ENCODE measurements around the gene JMJD1C. TPM values are rescaled to one million over a fixed set of nuclear protein-coding genes. Genes with fewer than 3 reads are reported as not detected.

Gene JMJD1C
- total RNA-seq, 6 experiments from 2014 or later = 29.0 to 36.7 (median 32.8) TPM

GRCh38 chr10:63331586-63331985 lies 134.2 kb downstream of the JMJD1C start:
- Mint-ChIP-seq H3K4me1 (ENCODE audit: low read depth) (peaks cover 13% of the 10 kb centered on the region), H3K9me3 (no peaks in the 10 kb centered on the region), H3K27ac (peak overlapping the region; percentile 11; the same call in 1 of the 2 replicates), H3K4me3 (no peak overlapping the region), H3K27me3 (ENCODE audit: insufficient read depth) (no peaks in the 10 kb centered on the region), H3K36me3 (ENCODE audit: low read depth) (no peaks in the 10 kb centered on the region)
- TF ChIP-seq CTCF (IDR thresholded peaks at IDR 0.05) = no peak
- no peak for DNase-seq

GRCh38 chr10:63324495-63324854 lies 141.3 kb downstream of the JMJD1C start:
- TF ChIP-seq CTCF (IDR thresholded peaks at IDR 0.05) = no peak
- Mint-ChIP-seq H3K4me1 (ENCODE audit: low read depth) (no peaks in the 10 kb centered on the region), H3K9me3 (no peaks in the 10 kb centered on the region), H3K4me3 (no peak overlapping the region), H3K27me3 (ENCODE audit: insufficient read depth) (no peaks in the 10 kb centered on the region), H3K36me3 (ENCODE audit: low read depth) (peaks cover 2% of the 10 kb centered on the region; the same call in 1 of the 2 replicates), H3K27ac (no peak overlapping the region)
- DNase-seq = no peak

- no peak for TF ChIP-seq CTCF (IDR thresholded peaks at IDR 0.05)
- Mint-ChIP-seq H3K4me3 (no peak overlapping the region), H3K27me3 (ENCODE audit: insufficient read depth) (no peaks in the 10 kb centered on the region), H3K9me3 (no peaks in the 10 kb centered on the region), H3K27ac (no peak overlapping the region), H3K4me1 (ENCODE audit: low read depth) (no peaks in the 10 kb centered on the region), H3K36me3 (ENCODE audit: low read depth) (peaks cover 6% of the 10 kb centered on the region; the same call in 1 of the 2 replicates)
- DNase-seq = no peak
These were observed 141.9 kb downstream of the JMJD1C start for GRCh38 chr10:63323701-63324494.

GRCh38 chr10:63320683-63321082 lies 145.1 kb downstream of the JMJD1C start:
- Mint-ChIP-seq H3K27ac (no peak overlapping the region), H3K9me3 (no peaks in the 10 kb centered on the region), H3K27me3 (ENCODE audit: insufficient read depth) (no peaks in the 10 kb centered on the region), H3K4me1 (ENCODE audit: low read depth) (no peaks in the 10 kb centered on the region), H3K4me3 (no peak overlapping the region), H3K36me3 (ENCODE audit: low read depth) (peaks cover 11% of the 10 kb centered on the region; the same call in 1 of the 2 replicates)
- TF ChIP-seq CTCF (IDR thresholded peaks at IDR 0.05) = no peak
- DNase-seq = no peak

GRCh38 chr10:63319231-63319630 lies 146.5 kb downstream of the JMJD1C start:
- H3K36me3 Mint-ChIP-seq (ENCODE audit: low read depth) = peaks cover 11% of the 10 kb centered on the region; the same call in 1 of the 2 replicates
- no peak overlapping the region for H3K4me3 Mint-ChIP-seq
- H3K9me3 Mint-ChIP-seq = no peaks in the 10 kb centered on the region
- peak overlapping the region; percentile 17; the same call in 1 of the 2 replicates for H3K27ac Mint-ChIP-seq
- H3K4me1 Mint-ChIP-seq (ENCODE audit: low read depth) = no peaks in the 10 kb centered on the region
- TF ChIP-seq CTCF (IDR thresholded peaks at IDR 0.05) = no peak
- DNase-seq = no peak
- no peaks in the 10 kb centered on the region for H3K27me3 Mint-ChIP-seq (ENCODE audit: insufficient read depth)
